K562 (cell line): ENCODE measurements around the gene EFHC1. TPM values are rescaled to one million over a fixed set of nuclear protein-coding genes. Genes with fewer than 3 reads are reported as not detected.

Experiments used
- ARID1B ChIP-seq: fragments of 450-650 bp; IDR thresholded peaks from 2 replicates; pipeline ENCODE4 v1.6.1; 2016; ENCODE audit warnings: antibody characterized with exemption, mild to moderate bottlenecking, inconsistent platforms
- DPF2 ChIP-seq: fragments of 450-650 bp; IDR thresholded peaks from 2 replicates; pipeline ENCODE4 v1.6.1; 2016
- EZH2 ChIP-seq: IDR thresholded peaks from 2 replicates; pipeline ENCODE4 v1.6.1; 2012; ENCODE audit warnings: low read depth, mild to moderate bottlenecking, inconsistent platforms, low read length, borderline replicate concordance
- JUND ChIP-seq, 2 experiments: IDR thresholded peaks; 2 replicates in 1 of 2; 3 replicates in 1 of 2; pipeline ENCODE4 v1.6.1; 2011; ENCODE audit warnings: borderline replicate concordance in 2 of 2, low read depth in 2 of 2, low read length in 2 of 2, improper control_type of control experiment in 1 of 2, missing biosample characterization in 1 of 2, missing genetic modification characterization in 1 of 2, missing genetic modification reagents in 1 of 2
- L3MBTL2 ChIP-seq: fragments of 450-650 bp; IDR thresholded peaks from 2 replicates; pipeline ENCODE4 v1.6.1; 2016; ENCODE audit warnings: mild to moderate bottlenecking, moderate library complexity
- SIRT6 ChIP-seq: IDR thresholded peaks from one replicate; pipeline ENCODE4 v1.6.1; 2012; ENCODE audit warnings: low read depth, mild to moderate bottlenecking, control low read depth, inconsistent platforms, low read length, moderate library complexity
- ZKSCAN1 ChIP-seq: fragments of 150-350 bp; IDR thresholded peaks from 2 replicates; pipeline ENCODE4 v1.6.1; 2016; ENCODE audit warnings: low read depth, low read length
- polyA plus RNA-seq, 8 experiments: library from polyadenylated mRNA; depleted of rRNA in 4 of 8; stranded (reverse) in 5 of 8; unstranded in 3 of 8; fragments of >200 nt; fragmentation: Nextera tagmentation in 2 of 8; fragmentation: Illumina TruSeq in 1 of 8; extraction: Ambion mirVana in 2 of 8; extraction: Trizol in 1 of 8; gene quantifications; 2 replicates each; pipeline versions ENCODE4 v1.2.1 to v1.2.3, GENCODE V29; 2011 to 2014; ENCODE audit warnings: inconsistent platforms in 1 of 8, missing spikeins in 1 of 8
- total RNA-seq, 7 experiments: library from RNA; depleted of rRNA in 6 of 7; stranded (reverse); fragments of >200 nt in 6 of 7; fragmentation: Illumina TruSeq in 2 of 7; extraction: Trizol in 2 of 7; gene quantifications; 2 replicates each; pipeline versions ENCODE4 v1.2.1 to v1.2.3, GENCODE V29; 2011 to 2021; ENCODE audit warnings: low replicate concordance in 1 of 7
- TF ChIP-seq, protein P1 (sequence below), 2 experiments: fragments of 150-350 bp in 1 of 2; IDR thresholded peaks; 2 replicates each; pipeline ENCODE4 v1.6.1; 2012 to 2016; ENCODE audit warnings: low read depth in 2 of 2, low read length in 2 of 2, mild to moderate bottlenecking in 1 of 2, moderate library complexity in 1 of 2
- TF ChIP-seq, protein P2 (sequence below): fragments of 450-650 bp; IDR thresholded peaks from 2 replicates; pipeline ENCODE4 v1.6.1; 2017; ENCODE audit warnings: antibody characterized with exemption

The EFHC1 gene
- total and polyA plus RNA-seq, 9 of the 15 experiments (the other 6 are each of a cell fraction or from before 2014, with no cell fraction given), result 9.5 to 31.0 (median 14.9) TPM

DNA sequence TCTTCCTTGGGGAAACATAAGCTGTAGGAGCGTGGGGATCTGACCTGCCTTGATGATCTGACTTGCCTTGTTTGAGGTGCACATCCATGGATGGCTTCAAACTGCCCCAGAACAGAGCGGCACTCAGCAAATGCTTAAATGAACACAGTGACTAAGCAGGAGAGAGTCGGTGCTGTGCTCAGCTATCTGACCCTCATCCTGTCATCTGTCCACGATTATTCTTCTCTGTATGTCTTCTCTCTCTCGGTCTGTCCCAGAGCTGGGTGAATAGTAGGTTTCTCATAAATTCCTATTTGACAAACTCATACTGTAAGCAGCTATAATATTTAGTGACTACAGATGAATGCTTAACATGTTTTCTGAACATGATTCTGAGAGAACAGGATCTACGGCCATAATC is 119.5 kb downstream of the EFHC1 start (continued):
- TF ChIP-seq DPF2, result peak; percentile 66; the same call in 1 of the 2 replicates
- 0 out of 2 replicates have a peak, but pooled peaks have one; percentile 21 for TF ChIP-seq L3MBTL2
- no peak for TF ChIP-seq EZH2
- TF ChIP-seq, protein P1, sequence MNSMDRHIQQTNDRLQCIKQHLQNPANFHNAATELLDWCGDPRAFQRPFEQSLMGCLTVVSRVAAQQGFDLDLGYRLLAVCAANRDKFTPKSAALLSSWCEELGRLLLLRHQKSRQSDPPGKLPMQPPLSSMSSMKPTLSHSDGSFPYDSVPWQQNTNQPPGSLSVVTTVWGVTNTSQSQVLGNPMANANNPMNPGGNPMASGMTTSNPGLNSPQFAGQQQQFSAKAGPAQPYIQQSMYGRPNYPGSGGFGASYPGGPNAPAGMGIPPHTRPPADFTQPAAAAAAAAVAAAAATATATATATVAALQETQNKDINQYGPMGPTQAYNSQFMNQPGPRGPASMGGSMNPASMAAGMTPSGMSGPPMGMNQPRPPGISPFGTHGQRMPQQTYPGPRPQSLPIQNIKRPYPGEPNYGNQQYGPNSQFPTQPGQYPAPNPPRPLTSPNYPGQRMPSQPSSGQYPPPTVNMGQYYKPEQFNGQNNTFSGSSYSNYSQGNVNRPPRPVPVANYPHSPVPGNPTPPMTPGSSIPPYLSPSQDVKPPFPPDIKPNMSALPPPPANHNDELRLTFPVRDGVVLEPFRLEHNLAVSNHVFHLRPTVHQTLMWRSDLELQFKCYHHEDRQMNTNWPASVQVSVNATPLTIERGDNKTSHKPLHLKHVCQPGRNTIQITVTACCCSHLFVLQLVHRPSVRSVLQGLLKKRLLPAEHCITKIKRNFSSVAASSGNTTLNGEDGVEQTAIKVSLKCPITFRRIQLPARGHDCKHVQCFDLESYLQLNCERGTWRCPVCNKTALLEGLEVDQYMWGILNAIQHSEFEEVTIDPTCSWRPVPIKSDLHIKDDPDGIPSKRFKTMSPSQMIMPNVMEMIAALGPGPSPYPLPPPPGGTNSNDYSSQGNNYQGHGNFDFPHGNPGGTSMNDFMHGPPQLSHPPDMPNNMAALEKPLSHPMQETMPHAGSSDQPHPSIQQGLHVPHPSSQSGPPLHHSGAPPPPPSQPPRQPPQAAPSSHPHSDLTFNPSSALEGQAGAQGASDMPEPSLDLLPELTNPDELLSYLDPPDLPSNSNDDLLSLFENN (IDR thresholded peaks at IDR 0.05; ENCODE audit: low read depth in 2 of 2, low read length in 2 of 2), result peak in 1 of 2 experiments; percentile 59; a peak in 2 of 4 replicates
- peak; percentile 64 for TF ChIP-seq ARID1B
- TF ChIP-seq SIRT6, result no peak
- TF ChIP-seq ZKSCAN1, result peak; percentile 60; the same call in 1 of the 2 replicates
- peak; percentile 52; the same call in 1 of the 2 replicates for TF ChIP-seq JUND (IDR thresholded peaks at IDR 0.05; ENCODE audit: borderline replicate concordance, low read depth, low read length)
- no peak; the same call in 1 of the 3 replicates for TF ChIP-seq JUND (tag; IDR thresholded peaks at IDR 0.05; ENCODE audit: borderline replicate concordance, low read depth, low read length)
- TF ChIP-seq, protein P2, sequence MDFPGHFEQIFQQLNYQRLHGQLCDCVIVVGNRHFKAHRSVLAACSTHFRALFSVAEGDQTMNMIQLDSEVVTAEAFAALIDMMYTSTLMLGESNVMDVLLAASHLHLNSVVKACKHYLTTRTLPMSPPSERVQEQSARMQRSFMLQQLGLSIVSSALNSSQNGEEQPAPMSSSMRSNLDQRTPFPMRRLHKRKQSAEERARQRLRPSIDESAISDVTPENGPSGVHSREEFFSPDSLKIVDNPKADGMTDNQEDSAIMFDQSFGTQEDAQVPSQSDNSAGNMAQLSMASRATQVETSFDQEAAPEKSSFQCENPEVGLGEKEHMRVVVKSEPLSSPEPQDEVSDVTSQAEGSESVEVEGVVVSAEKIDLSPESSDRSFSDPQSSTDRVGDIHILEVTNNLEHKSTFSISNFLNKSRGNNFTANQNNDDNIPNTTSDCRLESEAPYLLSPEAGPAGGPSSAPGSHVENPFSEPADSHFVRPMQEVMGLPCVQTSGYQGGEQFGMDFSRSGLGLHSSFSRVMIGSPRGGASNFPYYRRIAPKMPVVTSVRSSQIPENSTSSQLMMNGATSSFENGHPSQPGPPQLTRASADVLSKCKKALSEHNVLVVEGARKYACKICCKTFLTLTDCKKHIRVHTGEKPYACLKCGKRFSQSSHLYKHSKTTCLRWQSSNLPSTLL, result no peak
